HepG2 (cell line): ENCODE measurements around the gene RNF10. TPM values are rescaled to one million over a fixed set of nuclear protein-coding genes. Genes with fewer than 3 reads are reported as not detected.

ENCODE experiments used
- AHR ChIP-seq: IDR thresholded peaks from 2 replicates; pipeline ENCODE4 v1.6.1; 2018; ENCODE audit warnings: missing genetic modification reagents, missing compliant biosample characterization
- ARNT2 ChIP-seq: sonication (generic); formaldehyde crosslinking; IDR thresholded peaks from 2 replicates; pipeline ENCODE4 v1.8.0; 2022; ENCODE audit warnings: mild to moderate bottlenecking, low read depth, missing genetic modification reagents, moderate library complexity
- CHD2 ChIP-seq: IDR thresholded peaks from 2 replicates; pipeline ENCODE4 v1.6.1; 2011; ENCODE audit warnings: low read depth, low read length, improper control_type of control experiment
- CREM ChIP-seq, 2 experiments: sonication (generic) in 1 of 2; formaldehyde crosslinking in 1 of 2; IDR thresholded peaks; 2 replicates each; pipeline versions ENCODE4 v1.4.0 to v1.6.1; 2016 to 2020; ENCODE audit warnings: antibody characterized with exemption in 1 of 2, mild to moderate bottlenecking in 1 of 2, missing genetic modification reagents in 1 of 2
- ELF4 ChIP-seq: sonication (generic); formaldehyde crosslinking; IDR thresholded peaks from 2 replicates; pipeline ENCODE4 v1.5.0; 2020; ENCODE audit warnings: missing genetic modification reagents, mild to moderate bottlenecking, moderate library complexity, borderline replicate concordance
- HIVEP1 ChIP-seq: sonication (generic); formaldehyde crosslinking; IDR thresholded peaks from 2 replicates; pipeline ENCODE4 v1.4.0; 2020; ENCODE audit warnings: mild to moderate bottlenecking, missing genetic modification reagents
- IKZF4 ChIP-seq: sonication (generic); formaldehyde crosslinking; IDR thresholded peaks from 2 replicates; pipeline ENCODE4 v1.5.1; 2020; ENCODE audit warnings: borderline replicate concordance, mild to moderate bottlenecking, low read depth, missing genetic modification reagents; ENCODE audit errors: not compliant biosample characterization
- MAF1 ChIP-seq: sonication (generic); formaldehyde crosslinking; IDR thresholded peaks from 2 replicates; pipeline ENCODE4 v1.5.0; 2020; ENCODE audit warnings: missing genetic modification reagents, borderline replicate concordance
- POLR2A ChIP-seq, 2 experiments: IDR thresholded peaks; 2 replicates each; pipeline ENCODE4 v1.6.1; 2011; ENCODE audit warnings: low read depth in 2 of 2, low read length in 2 of 2, mild to moderate bottlenecking in 1 of 2, moderate library complexity in 1 of 2; ENCODE audit not compliant: insufficient read depth in 1 of 2
- SMAD3 ChIP-seq: sonication (generic); formaldehyde crosslinking; IDR thresholded peaks from 2 replicates; pipeline ENCODE4 v1.4.0; 2020; ENCODE audit warnings: missing genetic modification reagents
- TAF15 ChIP-seq: fragments of 200-400 bp; formaldehyde crosslinking; IDR thresholded peaks from one replicate; pipeline ENCODE4 v1.6.1; 2018; ENCODE audit warnings: mild to moderate bottlenecking, low read depth, low read length; ENCODE audit not compliant: poor library complexity, severe bottlenecking
- TCF12 ChIP-seq, 2 experiments: fragments of 450-650 bp in 1 of 2; sonication (generic) in 1 of 2; formaldehyde crosslinking in 1 of 2; IDR thresholded peaks; 2 replicates each; pipeline versions ENCODE4 v1.6.1 to v1.8.0; 2017 to 2022; ENCODE audit warnings: antibody characterized with exemption in 1 of 2, mild to moderate bottlenecking in 1 of 2, missing genetic modification reagents in 1 of 2, moderate library complexity in 1 of 2
- THYN1 ChIP-seq: sonication (generic); formaldehyde crosslinking; IDR thresholded peaks from 2 replicates; pipeline ENCODE4 v1.8.1; 2023; ENCODE audit warnings: low read depth, mild to moderate bottlenecking, moderate library complexity, missing genetic modification reagents, borderline replicate concordance
- ZNF446 ChIP-seq: sonication (generic); formaldehyde crosslinking; IDR thresholded peaks from 2 replicates; pipeline ENCODE4 v1.5.0; 2020; ENCODE audit warnings: mild to moderate bottlenecking, missing genetic modification reagents
- ZNF569 ChIP-seq: sonication (generic); formaldehyde crosslinking; IDR thresholded peaks from 2 replicates; pipeline ENCODE4 v1.5.0; 2020; ENCODE audit warnings: mild to moderate bottlenecking, missing genetic modification reagents, moderate library complexity, borderline replicate concordance
- ZNF816 ChIP-seq: sonication (generic); formaldehyde crosslinking; IDR thresholded peaks from 2 replicates; pipeline ENCODE4 v1.8.0; 2022; ENCODE audit warnings: missing genetic modification reagents, mild to moderate bottlenecking, borderline replicate concordance
- polyA plus RNA-seq, 8 experiments: library from polyadenylated mRNA; depleted of rRNA in 3 of 8; stranded (reverse) in 7 of 8; unstranded in 1 of 8; fragments of >200 nt; fragmentation: Illumina TruSeq in 4 of 8; extraction: Trizol in 4 of 8; gene quantifications; 2 replicates each; pipeline versions ENCODE4 v1.2.1 to v1.2.3, GENCODE V29; 2011 to 2016; ENCODE audit warnings: low read depth in 4 of 8, missing spikeins in 1 of 8, mixed read lengths in 1 of 8; ENCODE audit not compliant: insufficient read depth in 1 of 8
- total RNA-seq, 5 experiments: library from RNA; depleted of rRNA; stranded (reverse); fragments of >200 nt; fragmentation: Illumina TruSeq; extraction: Trizol; gene quantifications; 2 replicates each; pipeline ENCODE4 v1.2.3, GENCODE V29; 2016; ENCODE audit warnings: low read depth in 1 of 5
- TF ChIP-seq, protein P1 (sequence below): sonication (generic); formaldehyde crosslinking; IDR thresholded peaks from 2 replicates; pipeline ENCODE4 v1.8.0; 2022; ENCODE audit warnings: mild to moderate bottlenecking, missing genetic modification reagents
- TF ChIP-seq, protein P2 (sequence below): sonication (generic); formaldehyde crosslinking; IDR thresholded peaks from 2 replicates; pipeline ENCODE4 v1.4.0; 2020; ENCODE audit warnings: missing genetic modification reagents
- TF ChIP-seq, protein P3 (sequence below), 2 experiments: sonication (generic) in 1 of 2; formaldehyde crosslinking in 1 of 2; IDR thresholded peaks; 2 replicates each; pipeline versions ENCODE4 v1.4.0 to v1.6.1; 2018 to 2020; ENCODE audit warnings: missing genetic modification reagents in 2 of 2, borderline replicate concordance in 1 of 2, low read depth in 1 of 2, mild to moderate bottlenecking in 1 of 2, missing biosample characterization in 1 of 2
- TF ChIP-seq, protein P4 (sequence below): sonication (generic); formaldehyde crosslinking; IDR thresholded peaks from 2 replicates; pipeline ENCODE4 v1.5.0; 2020; ENCODE audit warnings: missing genetic modification reagents

RNF10 gene
- total and polyA plus RNA-seq, 2 of the 13 experiments (the other 11 are each of a cell fraction or from before 2014, with no cell fraction given): 62.5 to 88.0 TPM

DNA sequence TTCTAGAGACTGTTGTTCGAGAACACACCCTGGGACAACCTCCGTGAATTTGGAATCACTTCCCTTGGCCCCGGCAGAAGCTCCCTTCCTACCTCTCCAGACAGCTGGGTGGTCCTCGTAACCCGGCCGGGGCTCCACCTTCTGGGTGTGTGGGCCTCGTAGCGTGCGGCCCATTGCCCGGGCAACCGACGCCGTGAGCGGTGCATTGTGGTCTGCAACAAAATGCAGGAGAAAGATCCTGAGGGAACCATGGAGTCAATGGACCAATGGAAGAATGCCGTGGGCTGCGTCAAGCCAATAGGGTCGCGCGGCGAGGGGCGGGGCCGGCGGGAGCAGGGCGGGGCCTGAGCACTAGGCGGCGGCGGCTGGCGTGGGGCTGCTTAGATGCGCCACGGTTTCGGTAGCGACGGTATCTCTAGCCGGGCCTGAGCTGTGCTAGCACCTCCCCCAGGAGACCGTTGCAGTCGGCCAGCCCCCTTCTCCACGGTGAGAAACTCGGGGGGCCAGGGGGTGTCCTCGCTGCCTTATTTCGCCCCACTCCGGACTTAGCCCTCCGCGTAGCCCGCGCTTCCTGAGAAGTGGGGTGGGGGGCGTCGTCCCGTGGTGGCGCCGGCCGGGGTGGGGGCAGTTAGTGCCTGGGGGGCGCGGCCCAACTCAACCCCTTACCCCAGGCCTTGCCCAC lies 38.3 kb upstream of the RNF10 start, which contains the start of gene DYNLL1 (continued):
- TF ChIP-seq, protein P1, sequence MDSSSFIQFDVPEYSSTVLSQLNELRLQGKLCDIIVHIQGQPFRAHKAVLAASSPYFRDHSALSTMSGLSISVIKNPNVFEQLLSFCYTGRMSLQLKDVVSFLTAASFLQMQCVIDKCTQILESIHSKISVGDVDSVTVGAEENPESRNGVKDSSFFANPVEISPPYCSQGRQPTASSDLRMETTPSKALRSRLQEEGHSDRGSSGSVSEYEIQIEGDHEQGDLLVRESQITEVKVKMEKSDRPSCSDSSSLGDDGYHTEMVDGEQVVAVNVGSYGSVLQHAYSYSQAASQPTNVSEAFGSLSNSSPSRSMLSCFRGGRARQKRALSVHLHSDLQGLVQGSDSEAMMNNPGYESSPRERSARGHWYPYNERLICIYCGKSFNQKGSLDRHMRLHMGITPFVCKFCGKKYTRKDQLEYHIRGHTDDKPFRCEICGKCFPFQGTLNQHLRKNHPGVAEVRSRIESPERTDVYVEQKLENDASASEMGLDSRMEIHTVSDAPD: no peak
- no peak for TF ChIP-seq ELF4 (CRISPR knock-in tag)
- peak; percentile 57; the same call in 1 of the 2 replicates for TF ChIP-seq HIVEP1 (CRISPR knock-in tag)
- TF ChIP-seq MAF1 (CRISPR knock-in tag): no peak
- TF ChIP-seq ZNF816: no peak
- no peak for TF ChIP-seq TCF12 (IDR thresholded peaks at IDR 0.05)
- TF ChIP-seq TCF12 (CRISPR knock-in tag; IDR thresholded peaks at IDR 0.05): no peak
- TF ChIP-seq THYN1 (CRISPR knock-in tag): no peak
- peak; percentile 48; the same call in 1 of the 2 replicates for TF ChIP-seq CREM (IDR thresholded peaks at IDR 0.05)
- TF ChIP-seq CREM (CRISPR knock-in tag; IDR thresholded peaks at IDR 0.05): no peak
- peak; percentile 21; the same call in 1 of the 2 replicates for TF ChIP-seq ARNT2
- peak; percentile 95 to 100 for TF ChIP-seq POLR2A (IDR thresholded peaks at IDR 0.05; ENCODE audit: insufficient read depth in 1 of 2, low read depth in 2 of 2, low read length in 2 of 2)
- TF ChIP-seq ZNF569: no peak
- TF ChIP-seq IKZF4 (CRISPR knock-in tag): no peak
- peak; percentile 90 for TF ChIP-seq AHR (CRISPR knock-in tag)
- no peak for TF ChIP-seq CHD2
- TF ChIP-seq, protein P2, sequence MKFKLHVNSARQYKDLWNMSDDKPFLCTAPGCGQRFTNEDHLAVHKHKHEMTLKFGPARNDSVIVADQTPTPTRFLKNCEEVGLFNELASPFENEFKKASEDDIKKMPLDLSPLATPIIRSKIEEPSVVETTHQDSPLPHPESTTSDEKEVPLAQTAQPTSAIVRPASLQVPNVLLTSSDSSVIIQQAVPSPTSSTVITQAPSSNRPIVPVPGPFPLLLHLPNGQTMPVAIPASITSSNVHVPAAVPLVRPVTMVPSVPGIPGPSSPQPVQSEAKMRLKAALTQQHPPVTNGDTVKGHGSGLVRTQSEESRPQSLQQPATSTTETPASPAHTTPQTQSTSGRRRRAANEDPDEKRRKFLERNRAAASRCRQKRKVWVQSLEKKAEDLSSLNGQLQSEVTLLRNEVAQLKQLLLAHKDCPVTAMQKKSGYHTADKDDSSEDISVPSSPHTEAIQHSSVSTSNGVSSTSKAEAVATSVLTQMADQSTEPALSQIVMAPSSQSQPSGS (CRISPR knock-in tag): 0 out of 2 replicates have a peak, but pooled peaks have one; percentile 47
- TF ChIP-seq, protein P3, sequence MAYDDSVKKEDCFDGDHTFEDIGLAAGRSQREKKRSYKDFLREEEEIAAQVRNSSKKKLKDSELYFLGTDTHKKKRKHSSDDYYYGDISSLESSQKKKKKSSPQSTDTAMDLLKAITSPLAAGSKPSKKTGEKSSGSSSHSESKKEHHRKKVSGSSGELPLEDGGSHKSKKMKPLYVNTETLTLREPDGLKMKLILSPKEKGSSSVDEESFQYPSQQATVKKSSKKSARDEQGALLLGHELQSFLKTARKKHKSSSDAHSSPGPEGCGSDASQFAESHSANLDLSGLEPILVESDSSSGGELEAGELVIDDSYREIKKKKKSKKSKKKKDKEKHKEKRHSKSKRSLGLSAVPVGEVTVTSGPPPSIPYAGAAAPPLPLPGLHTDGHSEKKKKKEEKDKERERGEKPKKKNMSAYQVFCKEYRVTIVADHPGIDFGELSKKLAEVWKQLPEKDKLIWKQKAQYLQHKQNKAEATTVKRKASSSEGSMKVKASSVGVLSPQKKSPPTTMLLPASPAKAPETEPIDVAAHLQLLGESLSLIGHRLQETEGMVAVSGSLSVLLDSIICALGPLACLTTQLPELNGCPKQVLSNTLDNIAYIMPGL (CRISPR knock-in tag; IDR thresholded peaks at IDR 0.05; ENCODE audit: borderline replicate concordance in 1 of 2, low read depth in 1 of 2): no peak
- TF ChIP-seq SMAD3 (CRISPR knock-in tag): no peak
- TF ChIP-seq, protein P4, sequence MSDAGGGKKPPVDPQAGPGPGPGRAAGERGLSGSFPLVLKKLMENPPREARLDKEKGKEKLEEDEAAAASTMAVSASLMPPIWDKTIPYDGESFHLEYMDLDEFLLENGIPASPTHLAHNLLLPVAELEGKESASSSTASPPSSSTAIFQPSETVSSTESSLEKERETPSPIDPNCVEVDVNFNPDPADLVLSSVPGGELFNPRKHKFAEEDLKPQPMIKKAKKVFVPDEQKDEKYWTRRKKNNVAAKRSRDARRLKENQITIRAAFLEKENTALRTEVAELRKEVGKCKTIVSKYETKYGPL: no peak; the same call in 1 of the 2 replicates
- no peak for TF ChIP-seq TAF15
- TF ChIP-seq ZNF446 (CRISPR knock-in tag): peak; percentile 93
